GM19351 (cell line): ENCODE data around the gene GPR18.
A peak's percentile ranks its signal among the peaks of the same experiment; 100 is the strongest.

Experiments used
- ATAC-seq: cut with Tn5 transposase; IDR thresholded peaks from one replicate; pipeline ENCODE4 v1.9.1; 2021; ENCODE audit warnings: mild to moderate bottlenecking, moderate library complexity; ENCODE audit not compliant: unreplicated experiment

The GPR18 gene

GRCh38 chr13:99293178-99293577, 35.0 kb upstream of the GPR18 start:
- no peak for ATAC-seq

DNA sequence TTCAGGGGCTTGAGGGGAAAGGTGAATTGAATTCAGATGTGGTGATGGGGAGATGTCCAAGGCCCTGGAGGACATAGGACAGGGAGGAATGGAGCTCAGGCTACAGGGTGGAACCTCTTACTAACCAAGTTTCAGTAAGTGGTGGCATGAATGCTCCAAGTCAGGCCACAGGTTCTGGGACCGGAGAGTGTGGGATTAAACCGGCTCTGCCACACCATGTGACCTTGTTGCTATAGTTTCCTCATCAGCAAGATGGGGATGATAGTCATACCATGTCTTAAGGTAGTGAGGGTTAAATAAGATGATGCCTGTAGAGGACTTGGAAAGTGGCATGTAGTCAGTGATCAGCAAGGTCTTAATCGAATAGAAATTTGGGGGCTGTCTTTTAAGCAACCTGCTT, 32.7 kb upstream of the GPR18 start:
- no peak for ATAC-seq

- no peak for ATAC-seq
Measured at GRCh38 chr13:99289674-99290337, 31.6 kb upstream of the GPR18 start.

DNA sequence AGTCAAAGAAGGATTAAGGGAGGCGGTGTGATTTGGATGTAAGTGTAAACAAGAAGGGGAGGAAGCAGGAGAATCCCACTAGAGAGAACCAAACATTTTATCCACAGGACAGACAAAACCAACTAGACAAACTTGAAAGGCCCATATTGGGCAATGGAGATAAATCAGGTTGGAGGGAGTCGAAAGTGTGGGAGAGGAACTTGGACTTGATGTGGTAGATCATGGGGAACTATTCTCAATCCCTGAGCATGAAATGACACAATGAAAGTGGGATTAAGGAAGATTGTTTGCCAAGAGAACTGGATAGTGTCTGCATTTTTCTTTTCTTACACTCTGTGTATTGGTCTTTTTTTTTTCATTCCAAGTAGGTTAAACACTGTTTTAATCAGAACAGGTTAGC, 31.1 kb upstream of the GPR18 start:
- no peak for ATAC-seq

- ATAC-seq: peak; percentile 91
Measured at GRCh38 chr13:99288089-99288488, 29.9 kb upstream of the GPR18 start.

GRCh38 chr13:99287551-99287950, 29.4 kb upstream of the GPR18 start:
- ATAC-seq: peak; percentile 2

DNA sequence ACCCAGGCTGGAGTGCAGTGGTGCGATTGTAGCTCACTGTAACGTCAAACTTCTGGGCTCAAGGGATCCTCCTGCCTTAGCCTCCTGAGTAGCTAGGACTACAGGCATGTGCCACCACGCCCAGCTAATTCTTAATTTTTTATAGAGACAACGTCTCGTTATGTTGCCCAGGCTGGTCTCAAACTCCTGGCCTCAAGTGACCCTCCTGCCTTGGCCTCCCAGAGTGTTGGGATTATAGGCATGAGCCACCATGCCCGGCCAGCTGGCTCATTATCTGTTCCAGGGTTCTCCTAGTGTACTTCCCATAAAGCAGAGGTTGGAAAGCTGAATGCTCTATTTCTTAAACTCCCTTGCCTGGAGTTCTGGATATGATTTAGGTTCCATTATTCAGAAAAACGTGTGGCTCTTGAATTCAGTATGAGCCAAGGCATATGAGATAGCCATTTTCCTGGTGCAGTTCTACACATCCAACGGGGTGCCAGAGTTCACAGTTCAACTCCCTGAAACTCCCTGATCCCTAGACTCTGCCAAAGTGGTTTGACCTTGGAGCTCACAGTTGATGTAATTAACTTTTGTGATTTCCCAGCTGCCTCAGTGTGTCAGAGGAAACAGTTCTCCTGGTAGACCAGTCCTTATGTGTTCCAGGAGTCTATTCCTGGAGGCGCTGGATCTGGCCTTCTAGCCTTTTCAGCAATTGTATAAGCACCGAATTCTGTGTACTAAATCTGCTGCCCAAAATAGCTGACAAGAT, 27.4 kb upstream of the GPR18 start:
- ATAC-seq: no peak

GRCh38 chr13:99282264-99283231, 24.4 kb upstream of the GPR18 start:
- peak; percentile 67 for ATAC-seq

GRCh38 chr13:99281811-99282263, 23.7 kb upstream of the GPR18 start:
- peak; percentile 75 for ATAC-seq

- ATAC-seq: no peak
Measured at GRCh38 chr13:99280166-99280565, 22.0 kb upstream of the GPR18 start.

DNA sequence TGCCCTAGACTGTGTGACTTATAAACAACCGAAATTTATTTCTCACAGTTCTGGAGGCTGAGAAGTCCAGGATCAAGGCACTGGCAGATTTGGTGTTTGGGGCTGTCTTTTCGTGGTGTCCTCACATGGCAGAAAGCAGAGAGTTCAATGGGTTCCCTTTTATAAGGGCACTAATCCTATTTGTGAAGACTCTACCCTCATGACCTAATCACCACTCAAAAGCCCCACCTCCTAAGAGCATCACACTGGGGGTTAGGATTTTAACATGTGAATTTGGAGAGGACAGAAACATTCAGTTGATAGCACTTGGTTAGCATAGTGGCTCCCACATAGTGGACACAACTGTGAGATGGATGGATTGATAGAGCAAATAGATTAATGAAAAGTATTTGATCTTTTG, 21.5 kb upstream of the GPR18 start:
- no peak for ATAC-seq

DNA sequence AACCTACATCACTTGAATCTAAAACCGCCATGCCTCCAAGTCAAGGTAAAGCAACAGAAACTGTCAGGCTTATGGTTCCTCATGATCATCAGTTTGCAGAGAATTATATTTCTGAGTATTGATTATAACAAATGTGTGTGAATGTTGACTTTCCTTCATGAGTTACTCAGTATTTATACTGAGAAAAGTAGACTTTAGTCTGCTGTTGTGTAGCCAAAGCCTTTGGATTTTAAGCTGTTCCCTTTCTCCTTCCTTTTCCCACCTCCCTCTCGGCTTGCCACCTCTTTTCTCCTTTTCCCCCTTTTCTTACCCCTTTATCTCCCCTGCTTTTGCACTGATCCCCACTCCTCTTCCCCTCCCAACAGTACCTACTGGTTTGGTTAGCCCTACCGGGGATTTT, 20.7 kb upstream of the GPR18 start:
- ATAC-seq: no peak

DNA sequence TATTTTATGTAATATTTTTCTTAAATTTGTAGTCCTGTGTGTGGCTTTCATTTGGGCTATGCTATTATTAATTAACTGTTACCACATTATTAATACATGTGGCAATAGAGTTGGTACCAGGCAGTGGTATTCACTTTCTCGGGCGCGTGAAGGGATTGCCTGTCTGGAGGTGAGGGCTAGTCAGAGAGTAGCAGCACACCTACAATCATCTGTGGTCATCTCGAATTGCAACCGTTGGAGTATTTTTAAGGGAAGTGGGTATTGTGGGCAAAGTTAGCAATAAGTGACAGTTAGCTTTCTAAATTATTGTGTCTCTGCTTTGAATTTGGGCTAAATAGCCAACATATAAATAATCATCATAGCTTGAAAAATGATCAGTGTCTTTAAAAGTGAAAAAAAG, 20.0 kb upstream of the GPR18 start:
- ATAC-seq: no peak

GRCh38 chr13:99277629-99278028, 19.4 kb upstream of the GPR18 start:
- no peak for ATAC-seq

DNA sequence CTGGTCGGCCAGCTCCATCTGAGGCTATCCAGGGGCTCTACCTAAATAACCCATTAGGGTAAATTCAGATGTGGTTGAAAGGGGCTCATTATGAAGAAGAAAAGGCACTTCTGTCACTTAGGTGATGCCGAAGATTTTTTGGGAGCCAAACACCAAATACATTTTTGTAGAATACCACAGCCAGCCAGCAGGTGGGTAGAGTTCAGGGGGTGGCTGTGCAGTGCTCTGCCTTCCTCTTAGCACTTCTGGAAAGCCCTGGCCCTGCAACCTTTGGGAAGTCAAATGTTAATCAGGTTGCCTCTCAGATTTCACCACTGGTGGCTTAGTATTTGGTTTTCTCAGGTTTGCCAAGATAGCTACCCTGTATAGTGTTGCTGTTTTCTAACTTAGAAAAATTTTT, 18.5 kb upstream of the GPR18 start:
- ATAC-seq: no peak

DNA sequence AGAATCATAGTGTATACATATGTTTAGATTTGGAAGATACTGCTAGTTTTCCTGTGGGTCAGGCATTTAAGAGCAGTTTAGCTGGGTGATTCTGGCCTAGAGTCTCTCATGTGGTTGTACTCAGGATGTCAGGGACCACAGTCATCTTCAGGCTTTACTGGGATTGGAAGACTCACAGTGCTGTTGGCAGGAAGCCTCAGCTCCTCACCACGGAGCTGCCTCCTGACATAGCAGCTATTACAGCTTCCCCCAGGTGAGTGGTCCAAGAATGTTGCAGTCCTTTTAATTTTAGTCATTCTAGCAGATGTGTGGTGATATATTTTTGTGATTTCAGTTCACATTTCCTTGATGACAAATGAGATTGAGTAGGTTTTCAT, 16.9 kb upstream of the GPR18 start:
- ATAC-seq: no peak

GRCh38 chr13:99273128-99273527, 14.9 kb upstream of the GPR18 start:
- ATAC-seq: no peak

- ATAC-seq: no peak
Measured at GRCh38 chr13:99272481-99272880, 14.3 kb upstream of the GPR18 start.

- ATAC-seq: no peak
Measured at GRCh38 chr13:99271249-99271648, 13.1 kb upstream of the GPR18 start.

DNA sequence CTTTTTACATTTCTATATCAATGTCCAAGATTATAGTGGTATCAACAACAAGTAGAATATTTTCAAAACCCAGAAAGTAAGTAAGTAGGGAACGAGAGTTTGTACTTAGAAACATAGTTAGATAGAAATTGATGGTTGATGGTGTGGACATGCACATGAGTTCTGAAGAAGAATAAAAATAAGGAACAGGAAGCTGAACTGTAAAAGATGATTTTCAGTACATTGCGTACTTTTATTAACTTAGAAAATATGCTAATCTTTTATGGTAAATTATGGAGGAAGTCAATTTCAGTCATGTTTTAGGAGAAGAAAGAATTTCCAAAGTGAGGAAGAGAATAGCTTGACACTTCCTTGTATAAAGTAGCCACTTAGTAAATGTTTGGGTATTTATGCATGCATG, 12.3 kb upstream of the GPR18 start:
- no peak for ATAC-seq

- peak; percentile 82 for ATAC-seq
Measured at GRCh38 chr13:99269627-99270241, 11.6 kb upstream of the GPR18 start.
